GM21737 (cell line): ENCODE measurements around the gene STMND1.

Source experiments
- ATAC-seq: cut with Tn5 transposase; IDR thresholded peaks from one replicate; pipeline ENCODE4 v1.9.1; 2021; ENCODE audit warnings: mild to moderate bottlenecking, moderate library complexity; ENCODE audit not compliant: unreplicated experiment

The STMND1 gene

GRCh38 chr6:17159240-17159639 is 57.4 kb downstream of the STMND1 start:
- ATAC-seq, result no peak

DNA sequence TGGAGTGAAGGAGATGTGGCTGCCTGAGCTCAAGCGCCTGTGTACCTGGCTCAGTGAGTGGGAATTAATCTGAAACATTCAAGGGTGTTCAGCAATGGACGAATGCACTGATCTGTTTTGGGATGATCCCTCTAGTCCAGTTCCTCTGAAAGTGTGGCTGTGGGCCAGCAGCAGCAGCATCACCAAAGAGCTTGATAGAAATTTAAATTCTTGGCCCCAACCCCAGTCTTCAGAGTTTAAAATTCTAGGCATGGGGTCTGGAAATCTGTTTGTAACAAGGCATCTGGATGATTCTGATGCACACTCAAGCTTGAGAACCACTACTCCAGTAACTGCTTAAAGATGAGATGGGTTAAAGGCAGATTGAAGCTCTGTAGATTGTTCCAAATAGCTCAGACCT is 59.2 kb downstream of the STMND1 start:
- ATAC-seq, result no peak

GRCh38 chr6:17165383-17165782 is 63.5 kb downstream of the STMND1 start:
- ATAC-seq, result no peak

DNA sequence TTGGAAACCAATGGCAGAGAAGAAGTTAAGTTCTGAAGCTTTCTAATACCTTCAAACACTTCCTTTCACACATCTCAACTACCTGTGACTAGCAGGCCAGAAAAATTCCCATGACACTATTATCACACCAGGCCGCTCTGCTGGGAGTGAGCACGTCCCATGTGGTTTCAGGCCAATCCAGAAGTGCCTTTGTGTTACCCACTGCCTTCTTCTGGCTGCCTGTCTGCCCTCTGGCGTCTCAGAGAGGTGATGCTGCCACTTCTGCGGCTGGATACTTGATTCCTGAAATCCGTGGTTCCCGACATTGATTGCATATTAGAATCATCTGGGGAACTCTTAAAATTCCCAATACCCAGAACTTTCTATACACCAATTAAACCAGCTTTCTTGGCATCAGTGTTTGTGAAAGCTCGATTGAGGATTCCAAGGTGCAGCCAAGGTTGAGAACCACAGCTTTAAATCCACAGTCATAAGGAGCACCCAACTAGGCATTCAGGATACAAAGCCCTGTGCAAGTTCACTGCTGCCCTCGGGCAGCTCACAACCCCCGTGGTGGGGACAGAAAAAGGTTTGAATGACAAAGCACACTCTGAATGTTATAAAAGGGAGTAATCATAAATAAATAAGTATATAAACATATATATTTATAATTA is 65.6 kb downstream of the STMND1 start:
- ATAC-seq, result no peak

DNA sequence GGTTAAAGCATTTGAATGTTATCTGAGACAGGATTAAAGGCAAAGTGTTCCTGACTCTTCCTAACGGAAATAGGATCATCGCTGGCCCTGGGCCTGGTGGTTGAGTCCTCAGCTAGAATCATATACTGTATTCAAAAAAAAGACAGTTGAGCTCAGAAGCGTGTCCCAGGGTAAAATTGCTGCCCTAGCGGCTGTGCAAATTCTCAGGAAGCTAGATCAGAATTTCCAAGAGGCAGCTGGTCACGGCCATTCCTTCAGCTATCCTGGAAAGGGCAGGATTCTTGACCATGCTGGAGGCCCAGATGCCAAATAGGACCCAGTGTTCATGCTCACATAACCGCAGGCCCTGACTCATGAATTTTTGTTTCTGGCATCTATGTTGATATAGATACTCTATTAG is 67.4 kb downstream of the STMND1 start:
- no peak for ATAC-seq

- no peak for ATAC-seq
Measured at GRCh38 chr6:17169711-17170110, 67.9 kb downstream of the STMND1 start.

GRCh38 chr6:17172836-17173470 is 71.1 kb downstream of the STMND1 start:
- no peak for ATAC-seq

DNA sequence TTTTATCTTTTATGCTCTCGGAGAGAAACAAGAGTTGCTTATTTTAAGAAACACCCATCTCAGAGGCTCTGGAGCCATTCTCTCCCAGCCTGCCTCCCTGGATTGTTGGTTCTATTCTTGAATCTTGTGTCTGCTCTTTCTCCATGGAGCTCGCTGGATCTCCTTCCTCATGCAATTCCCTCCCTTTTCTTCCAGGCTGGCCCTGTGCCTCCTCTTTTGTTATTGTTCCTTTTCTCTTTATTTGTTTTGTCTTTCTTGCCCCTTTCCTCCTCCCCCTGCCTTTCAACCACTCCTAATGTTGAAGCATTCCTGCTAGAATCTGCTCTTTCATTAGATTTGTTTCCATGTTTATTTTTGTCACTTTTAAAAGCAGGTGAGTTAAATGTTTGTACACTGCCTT is 76.5 kb downstream of the STMND1 start:
- ATAC-seq, result no peak

DNA sequence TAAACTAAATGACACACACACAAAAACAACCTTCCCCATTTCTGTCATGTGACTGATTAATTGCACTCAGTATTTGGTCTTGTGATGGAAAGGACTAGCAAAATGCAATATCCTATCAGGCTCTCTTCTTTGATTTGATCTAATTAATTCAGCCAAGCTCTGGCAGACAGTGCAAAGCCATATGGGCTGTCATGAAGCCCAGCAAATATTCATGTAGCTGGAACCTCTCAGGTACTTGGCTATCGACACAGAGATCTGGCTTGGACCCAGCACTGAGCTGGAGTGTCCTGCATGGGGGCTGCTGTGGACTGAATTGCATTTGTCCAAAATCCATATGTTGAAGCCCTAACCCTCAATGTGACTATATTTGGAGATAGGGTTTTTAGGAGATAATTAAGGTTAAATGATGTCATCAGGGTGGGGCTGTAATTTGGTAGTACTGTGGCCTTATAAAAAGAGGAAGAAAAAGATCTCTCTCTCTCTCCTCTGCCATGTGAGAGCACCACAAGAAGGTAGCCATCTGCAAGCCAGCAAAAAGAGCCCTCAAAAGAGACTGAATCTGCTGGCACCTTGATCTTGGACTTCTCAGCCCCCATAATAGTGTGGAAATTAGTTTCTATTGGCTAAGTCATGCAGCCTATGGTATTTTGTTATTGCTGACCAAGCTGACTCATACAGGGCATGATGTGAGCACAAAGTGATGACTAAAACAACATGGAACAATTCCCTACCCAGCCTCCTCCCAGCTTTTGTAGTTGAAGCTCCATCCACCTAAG is 77.1 kb downstream of the STMND1 start:
- ATAC-seq, result no peak

DNA sequence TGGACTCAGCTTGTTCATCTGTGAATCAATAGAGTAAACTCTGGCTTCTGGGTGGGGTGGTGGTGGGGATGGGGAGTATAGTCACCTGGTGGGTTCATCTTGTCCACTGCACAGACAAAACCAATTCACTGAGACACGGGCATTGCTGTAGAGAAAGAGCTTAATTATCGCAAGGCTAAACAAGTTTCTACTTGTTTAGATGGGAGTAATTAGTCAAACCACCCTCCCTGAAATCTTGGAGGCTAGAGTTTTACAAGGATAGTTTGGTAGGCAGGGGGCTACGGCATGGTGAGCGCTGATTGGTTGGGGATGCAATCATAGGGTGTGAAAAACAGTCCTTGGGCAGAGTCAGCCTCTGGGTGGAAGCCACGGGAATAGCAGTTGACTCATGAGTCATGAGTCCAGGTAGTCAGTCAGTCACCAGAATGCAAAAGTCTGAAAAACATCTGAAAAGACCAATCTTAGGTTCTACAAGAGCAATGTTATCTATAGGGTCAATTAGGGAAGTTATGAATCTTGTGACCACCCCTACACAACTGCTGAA is 77.8 kb downstream of the STMND1 start:
- no peak for ATAC-seq
